Measurements from ENCODE around the gene ACSL1. TPM values are rescaled to one million over a fixed set of nuclear protein-coding genes. Genes with fewer than 3 reads are reported as not detected.

Gene ACSL1
- total RNA-seq, 1 experiment from 2014 or later, result 12.5 TPM

DNA sequence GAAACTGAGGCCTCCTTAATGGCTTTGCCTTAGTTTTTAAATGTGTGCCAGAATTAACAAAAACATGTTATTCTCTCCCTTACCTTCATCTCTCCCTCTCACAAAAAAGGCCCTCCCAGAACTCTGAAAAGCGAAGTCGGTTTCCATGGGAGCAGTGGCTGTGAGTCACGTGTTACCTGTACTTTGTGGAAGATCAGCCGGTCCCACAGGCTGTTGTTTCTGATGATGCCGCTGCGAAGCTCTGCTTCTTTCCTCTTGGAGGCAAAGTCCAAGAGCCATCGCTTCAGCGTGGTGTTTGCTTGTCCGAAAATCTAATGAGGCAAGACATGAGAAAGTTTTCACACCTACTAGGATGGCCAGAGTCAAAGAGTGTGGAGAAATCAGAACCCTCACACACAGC lies 59.3 kb downstream of the ACSL1 start:
- H2AFZ ChIP-seq (ENCODE audit: low read depth, low read length, poor library complexity, severe bottlenecking), result no peak overlapping the region
- no peaks in the 10 kb centered on the region for H3K9me2 ChIP-seq (ENCODE audit: insufficient read depth)
- H3K79me2 ChIP-seq (ENCODE audit: insufficient read depth, low read length), result no peaks in the 10 kb centered on the region
- ATAC-seq (no peak), DNase-seq (ENCODE audit: low read depth, low spot score) (no peak)
- no peak overlapping the region for H3K9ac ChIP-seq (ENCODE audit: low read length)
- CTCF ChIA-PET, result no interaction called here
- no peaks in the 10 kb centered on the region for H4K20me1 ChIP-seq (ENCODE audit: insufficient read depth)
- no TSS peak for BruUV-seq (replicated peaks)
- H3K27ac ChIP-seq (ENCODE audit: low read depth, low read length), result no peak overlapping the region
- intact Hi-C loops (cut with micrococcal nuclease), result no loop called here
- POLR2A ChIA-PET, result no interaction called here
- H3K4me1 ChIP-seq (ENCODE audit: control insufficient read depth in 1 of 2, insufficient read depth in 2 of 2, low read length in 2 of 2), result no peaks in the 10 kb centered on the region
- H3K4me2 ChIP-seq (ENCODE audit: low read length), result no peak overlapping the region
- RAD21 ChIA-PET (ENCODE audit: low non-redundant PET in 1 of 2, low total read pairs in 2 of 2, uncharacterized antibody in 2 of 2, unreplicated experiment in 2 of 2), result no interaction called here
- H3K27me3 ChIP-seq (ENCODE audit: insufficient read depth, low read length), result no peaks in the 10 kb centered on the region
- no peaks in the 10 kb centered on the region for H3K9me3 ChIP-seq (ENCODE audit: control insufficient read depth in 1 of 2, insufficient read depth in 1 of 2, low read depth in 1 of 2, low read length in 2 of 2)
- no peaks in the 10 kb centered on the region for H3K36me3 ChIP-seq (ENCODE audit: control insufficient read depth in 1 of 2, insufficient read depth in 2 of 2, low read length in 2 of 2)
- no peak overlapping the region for H3K4me3 ChIP-seq (replicated peaks in 1 of 2; ENCODE audit: low read depth in 1 of 2, low read length in 2 of 2)
- TF ChIP-seq CEBPB (IDR thresholded peaks at IDR 0.05; ENCODE audit: low read depth) (no peak), ZNF274 (IDR thresholded peaks at IDR 0.05; ENCODE audit: low read depth, low read length) (no peak), POLR2AphosphoS5 (IDR thresholded peaks at IDR 0.05; ENCODE audit: low read depth, low read length) (no peak), EZH2phosphoT487 (IDR thresholded peaks at IDR 0.05; ENCODE audit: borderline replicate concordance) (no peak), EZH2 (IDR thresholded peaks at IDR 0.05) (no peak), EGR1 (IDR thresholded peaks at IDR 0.05; ENCODE audit: low read depth) (no peak), SIN3A (IDR thresholded peaks at IDR 0.05; ENCODE audit: low read depth) (no peak), POLR2A (IDR thresholded peaks at IDR 0.05; ENCODE audit: borderline replicate concordance, extremely low read depth, insufficient read depth, insufficient read length) (no peak), TCF7L2 (IDR thresholded peaks at IDR 0.05; ENCODE audit: borderline replicate concordance, extremely low read depth, insufficient read depth, insufficient read length) (no peak), FOSL1 (IDR thresholded peaks at IDR 0.05; ENCODE audit: low read depth) (no peak)
- TF ChIP-seq, protein P1, sequence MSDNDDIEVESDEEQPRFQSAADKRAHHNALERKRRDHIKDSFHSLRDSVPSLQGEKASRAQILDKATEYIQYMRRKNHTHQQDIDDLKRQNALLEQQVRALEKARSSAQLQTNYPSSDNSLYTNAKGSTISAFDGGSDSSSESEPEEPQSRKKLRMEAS (IDR thresholded peaks at IDR 0.05), result no peak
- TF ChIP-seq, protein P2, sequence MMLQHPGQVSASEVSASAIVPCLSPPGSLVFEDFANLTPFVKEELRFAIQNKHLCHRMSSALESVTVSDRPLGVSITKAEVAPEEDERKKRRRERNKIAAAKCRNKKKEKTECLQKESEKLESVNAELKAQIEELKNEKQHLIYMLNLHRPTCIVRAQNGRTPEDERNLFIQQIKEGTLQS (IDR thresholded peaks at IDR 0.05), result no peak
- TF ChIP-seq, protein P3, sequence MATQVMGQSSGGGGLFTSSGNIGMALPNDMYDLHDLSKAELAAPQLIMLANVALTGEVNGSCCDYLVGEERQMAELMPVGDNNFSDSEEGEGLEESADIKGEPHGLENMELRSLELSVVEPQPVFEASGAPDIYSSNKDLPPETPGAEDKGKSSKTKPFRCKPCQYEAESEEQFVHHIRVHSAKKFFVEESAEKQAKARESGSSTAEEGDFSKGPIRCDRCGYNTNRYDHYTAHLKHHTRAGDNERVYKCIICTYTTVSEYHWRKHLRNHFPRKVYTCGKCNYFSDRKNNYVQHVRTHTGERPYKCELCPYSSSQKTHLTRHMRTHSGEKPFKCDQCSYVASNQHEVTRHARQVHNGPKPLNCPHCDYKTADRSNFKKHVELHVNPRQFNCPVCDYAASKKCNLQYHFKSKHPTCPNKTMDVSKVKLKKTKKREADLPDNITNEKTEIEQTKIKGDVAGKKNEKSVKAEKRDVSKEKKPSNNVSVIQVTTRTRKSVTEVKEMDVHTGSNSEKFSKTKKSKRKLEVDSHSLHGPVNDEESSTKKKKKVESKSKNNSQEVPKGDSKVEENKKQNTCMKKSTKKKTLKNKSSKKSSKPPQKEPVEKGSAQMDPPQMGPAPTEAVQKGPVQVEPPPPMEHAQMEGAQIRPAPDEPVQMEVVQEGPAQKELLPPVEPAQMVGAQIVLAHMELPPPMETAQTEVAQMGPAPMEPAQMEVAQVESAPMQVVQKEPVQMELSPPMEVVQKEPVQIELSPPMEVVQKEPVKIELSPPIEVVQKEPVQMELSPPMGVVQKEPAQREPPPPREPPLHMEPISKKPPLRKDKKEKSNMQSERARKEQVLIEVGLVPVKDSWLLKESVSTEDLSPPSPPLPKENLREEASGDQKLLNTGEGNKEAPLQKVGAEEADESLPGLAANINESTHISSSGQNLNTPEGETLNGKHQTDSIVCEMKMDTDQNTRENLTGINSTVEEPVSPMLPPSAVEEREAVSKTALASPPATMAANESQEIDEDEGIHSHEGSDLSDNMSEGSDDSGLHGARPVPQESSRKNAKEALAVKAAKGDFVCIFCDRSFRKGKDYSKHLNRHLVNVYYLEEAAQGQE (IDR thresholded peaks at IDR 0.05; ENCODE audit: low read depth), result no peak
- TF ChIP-seq, protein P4, sequence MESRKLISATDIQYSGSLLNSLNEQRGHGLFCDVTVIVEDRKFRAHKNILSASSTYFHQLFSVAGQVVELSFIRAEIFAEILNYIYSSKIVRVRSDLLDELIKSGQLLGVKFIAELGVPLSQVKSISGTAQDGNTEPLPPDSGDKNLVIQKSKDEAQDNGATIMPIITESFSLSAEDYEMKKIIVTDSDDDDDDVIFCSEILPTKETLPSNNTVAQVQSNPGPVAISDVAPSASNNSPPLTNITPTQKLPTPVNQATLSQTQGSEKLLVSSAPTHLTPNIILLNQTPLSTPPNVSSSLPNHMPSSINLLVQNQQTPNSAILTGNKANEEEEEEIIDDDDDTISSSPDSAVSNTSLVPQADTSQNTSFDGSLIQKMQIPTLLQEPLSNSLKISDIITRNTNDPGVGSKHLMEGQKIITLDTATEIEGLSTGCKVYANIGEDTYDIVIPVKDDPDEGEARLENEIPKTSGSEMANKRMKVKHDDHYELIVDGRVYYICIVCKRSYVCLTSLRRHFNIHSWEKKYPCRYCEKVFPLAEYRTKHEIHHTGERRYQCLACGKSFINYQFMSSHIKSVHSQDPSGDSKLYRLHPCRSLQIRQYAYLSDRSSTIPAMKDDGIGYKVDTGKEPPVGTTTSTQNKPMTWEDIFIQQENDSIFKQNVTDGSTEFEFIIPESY (IDR thresholded peaks at IDR 0.05; ENCODE audit: extremely low read depth, insufficient replicate concordance, low read length), result no peak
